Measurements from ENCODE around the gene AUTS2.

The AUTS2 gene

DNA sequence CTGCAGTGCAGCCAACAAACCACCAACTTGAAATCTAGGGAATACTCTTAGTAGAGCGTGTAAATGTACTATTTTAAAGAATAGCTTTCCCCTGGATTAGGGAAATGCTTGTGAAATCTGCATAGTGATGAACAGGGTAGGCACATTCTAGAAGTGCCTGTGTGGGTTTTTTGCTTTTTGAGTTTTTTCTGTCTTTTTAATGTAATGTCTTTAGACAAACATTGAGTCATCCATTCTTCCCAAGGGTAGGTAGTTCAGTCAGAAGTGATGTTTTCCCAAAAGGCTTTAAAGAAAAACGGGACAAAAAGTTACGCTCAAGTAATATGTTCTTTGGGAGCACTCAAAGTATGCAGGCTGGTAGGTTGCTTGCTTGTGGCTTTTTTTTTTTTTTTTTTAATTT lies 130.0 kb downstream of the AUTS2 start:
- Histone ChIP-seq H3K4me3 (ENCODE audit: low read depth, low read length, poor library complexity, severe bottlenecking) (no peak overlapping the region), H3K4me1 (ENCODE audit: insufficient read depth, low read length, severe bottlenecking) (peaks cover 75% of the 10 kb centered on the region), H4K20me1 (ENCODE audit: insufficient read depth, low read length) (peaks cover 5% of the 10 kb centered on the region), H3K27ac (ENCODE audit: low read depth, low read length, poor library complexity, severe bottlenecking) (no peak overlapping the region), H3K9ac (ENCODE audit: low read length) (no peak overlapping the region), H3K27me3 (ENCODE audit: insufficient read depth, low read length) (no peaks in the 10 kb centered on the region), H3K36me3 (ENCODE audit: insufficient read depth, low read length) (peaks cover 26% of the 10 kb centered on the region), H2AFZ (ENCODE audit: low read length) (no peak overlapping the region), H3K4me2 (ENCODE audit: low read length) (no peak overlapping the region), H3K9me3 (ENCODE audit: low read length) (no peaks in the 10 kb centered on the region), H3K9me2 (ENCODE audit: low read depth, low read length) (no peaks in the 10 kb centered on the region), H3F3A (ENCODE audit: insufficient read depth, low read length) (no peaks in the 10 kb centered on the region), H3K79me2 (ENCODE audit: insufficient read depth, low read length) (peaks cover 97% of the 10 kb centered on the region)
- TF ChIP-seq CTCF (IDR thresholded peaks at IDR 0.05; ENCODE audit: low read length), result no peak
- TF ChIP-seq EZH2 (IDR thresholded peaks at IDR 0.05; ENCODE audit: borderline replicate concordance, low read length), result no peak

- H3K36me3 ChIP-seq (ENCODE audit: insufficient read depth, low read length), result no peaks in the 10 kb centered on the region
- TF ChIP-seq CTCF (IDR thresholded peaks at IDR 0.05; ENCODE audit: low read length) (no peak), EZH2 (IDR thresholded peaks at IDR 0.05; ENCODE audit: borderline replicate concordance, low read length) (no peak)
- peaks cover 81% of the 10 kb centered on the region for H3K4me1 ChIP-seq (ENCODE audit: insufficient read depth, low read length, severe bottlenecking)
- H3K9me2 ChIP-seq (ENCODE audit: low read depth, low read length), result no peaks in the 10 kb centered on the region
- peaks cover 96% of the 10 kb centered on the region for H3K79me2 ChIP-seq (ENCODE audit: insufficient read depth, low read length)
- peaks cover 11% of the 10 kb centered on the region for H4K20me1 ChIP-seq (ENCODE audit: insufficient read depth, low read length)
- H3K4me3 ChIP-seq (ENCODE audit: low read depth, low read length, poor library complexity, severe bottlenecking), result no peak overlapping the region
- H2AFZ ChIP-seq (ENCODE audit: low read length), result no peak overlapping the region
- H3K27ac ChIP-seq (ENCODE audit: low read depth, low read length, poor library complexity, severe bottlenecking), result no peak overlapping the region
- H3K4me2 ChIP-seq (ENCODE audit: low read length), result peak overlapping the region; percentile 4; the same call in 1 of the 2 replicates
- no peaks in the 10 kb centered on the region for H3K27me3 ChIP-seq (ENCODE audit: insufficient read depth, low read length)
- H3K9me3 ChIP-seq (ENCODE audit: low read length), result no peaks in the 10 kb centered on the region
- no peak overlapping the region for H3K9ac ChIP-seq (ENCODE audit: low read length)
- no peaks in the 10 kb centered on the region for H3F3A ChIP-seq (ENCODE audit: insufficient read depth, low read length)
These were observed 133.9 kb downstream of the AUTS2 start for GRCh38 chr7:69732203-69732602.

- H3K27ac ChIP-seq (ENCODE audit: low read depth, low read length, poor library complexity, severe bottlenecking), result no peak overlapping the region
- H3K79me2 ChIP-seq (ENCODE audit: insufficient read depth, low read length), result peaks cover 95% of the 10 kb centered on the region
- no peaks in the 10 kb centered on the region for H3K36me3 ChIP-seq (ENCODE audit: insufficient read depth, low read length)
- TF ChIP-seq CTCF (IDR thresholded peaks at IDR 0.05; ENCODE audit: low read length) (no peak), EZH2 (IDR thresholded peaks at IDR 0.05; ENCODE audit: borderline replicate concordance, low read length) (no peak)
- H3K4me3 ChIP-seq (ENCODE audit: low read depth, low read length, poor library complexity, severe bottlenecking), result no peak overlapping the region
- H3F3A ChIP-seq (ENCODE audit: insufficient read depth, low read length), result no peaks in the 10 kb centered on the region
- H3K4me2 ChIP-seq (ENCODE audit: low read length), result no peak overlapping the region
- peaks cover 84% of the 10 kb centered on the region for H3K4me1 ChIP-seq (ENCODE audit: insufficient read depth, low read length, severe bottlenecking)
- no peaks in the 10 kb centered on the region for H3K9me3 ChIP-seq (ENCODE audit: low read length)
- no peaks in the 10 kb centered on the region for H3K9me2 ChIP-seq (ENCODE audit: low read depth, low read length)
- H3K27me3 ChIP-seq (ENCODE audit: insufficient read depth, low read length), result no peaks in the 10 kb centered on the region
- no peak overlapping the region for H3K9ac ChIP-seq (ENCODE audit: low read length)
- peaks cover 22% of the 10 kb centered on the region; the same call in 1 of the 2 replicates for H4K20me1 ChIP-seq (ENCODE audit: insufficient read depth, low read length)
- H2AFZ ChIP-seq (ENCODE audit: low read length), result no peak overlapping the region
These were observed 137.3 kb downstream of the AUTS2 start for GRCh38 chr7:69735582-69735981.

All from OCI-LY1 (cell line).